PC-9 (cell line): Measurements from ENCODE around the gene MAGI1.

Experiments
- EZH2 ChIP-seq: fragments of 200-600 bp; sonication (generic); IDR thresholded peaks from 2 replicates; pipeline ENCODE4 v1.8.0; 2017; ENCODE audit warnings: antibody characterized with exemption, low read depth
- TF ChIP-seq, protein P1 (sequence below): fragments of 200-600 bp; sonication (generic); conservative IDR thresholded peaks from 2 replicates; pipeline ENCODE4 v1.6.1; 2017; ENCODE audit warnings: mixed run types, antibody characterized with exemption, mild to moderate bottlenecking, moderate library complexity

DNA sequence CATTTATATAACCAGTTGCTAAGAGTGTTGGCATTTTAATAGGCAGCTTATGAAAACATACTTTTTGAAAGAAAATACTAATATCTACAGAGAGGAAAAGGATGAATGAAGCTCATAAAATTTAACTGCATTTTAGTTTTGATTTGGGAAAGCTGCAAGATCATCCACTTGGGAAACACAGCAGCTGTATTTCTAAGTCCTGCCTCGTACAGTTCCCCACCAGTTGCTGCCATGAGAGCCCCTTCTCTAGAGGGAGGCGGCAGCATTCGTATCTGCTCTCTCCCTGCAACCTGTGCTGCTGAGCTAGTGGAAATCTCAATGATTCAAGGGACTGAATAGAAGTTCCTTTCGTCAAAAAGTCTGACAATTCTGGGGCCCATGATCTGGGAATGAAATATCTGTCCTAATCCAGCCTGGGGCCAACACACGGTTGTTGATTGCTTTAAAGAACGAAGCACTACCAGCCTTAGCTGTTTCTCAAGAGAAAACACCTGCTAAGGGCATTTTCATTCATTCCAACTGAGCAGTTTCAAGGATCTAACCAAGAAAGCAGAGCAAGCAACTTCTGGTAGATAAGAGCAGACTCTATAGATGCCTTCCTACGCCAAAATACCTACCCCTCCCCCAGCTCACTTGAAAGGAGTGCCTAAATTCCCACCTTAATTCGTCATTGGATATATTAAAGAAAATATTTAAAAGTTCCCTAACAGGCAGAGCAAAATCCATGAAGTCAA lies 223.7 kb downstream of the MAGI1 start:
- TF ChIP-seq, protein P1, sequence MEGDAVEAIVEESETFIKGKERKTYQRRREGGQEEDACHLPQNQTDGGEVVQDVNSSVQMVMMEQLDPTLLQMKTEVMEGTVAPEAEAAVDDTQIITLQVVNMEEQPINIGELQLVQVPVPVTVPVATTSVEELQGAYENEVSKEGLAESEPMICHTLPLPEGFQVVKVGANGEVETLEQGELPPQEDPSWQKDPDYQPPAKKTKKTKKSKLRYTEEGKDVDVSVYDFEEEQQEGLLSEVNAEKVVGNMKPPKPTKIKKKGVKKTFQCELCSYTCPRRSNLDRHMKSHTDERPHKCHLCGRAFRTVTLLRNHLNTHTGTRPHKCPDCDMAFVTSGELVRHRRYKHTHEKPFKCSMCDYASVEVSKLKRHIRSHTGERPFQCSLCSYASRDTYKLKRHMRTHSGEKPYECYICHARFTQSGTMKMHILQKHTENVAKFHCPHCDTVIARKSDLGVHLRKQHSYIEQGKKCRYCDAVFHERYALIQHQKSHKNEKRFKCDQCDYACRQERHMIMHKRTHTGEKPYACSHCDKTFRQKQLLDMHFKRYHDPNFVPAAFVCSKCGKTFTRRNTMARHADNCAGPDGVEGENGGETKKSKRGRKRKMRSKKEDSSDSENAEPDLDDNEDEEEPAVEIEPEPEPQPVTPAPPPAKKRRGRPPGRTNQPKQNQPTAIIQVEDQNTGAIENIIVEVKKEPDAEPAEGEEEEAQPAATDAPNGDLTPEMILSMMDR = no peak
- TF ChIP-seq EZH2 = no peak
